Progenitor cell of endocrine pancreas (in vitro differentiated cells): ENCODE data around the gene SERPINA6. TPM values are rescaled to one million over a fixed set of nuclear protein-coding genes. Genes with fewer than 3 reads are reported as not detected.
A peak's percentile ranks its signal among the peaks of the same experiment; 100 is the strongest.
"Not testable (repeated sequence)": the region's sequence is repeated elsewhere in the genome, so short reads cannot be mapped to it uniquely, and the experiment has no call there.

Source experiments
- DNase-seq: peaks from one replicate; pipeline ENCODE4 v3.0.0; 2021; ENCODE audit warnings: low spot score; ENCODE audit not compliant: unreplicated experiment
- H3K27ac Mint-ChIP-seq: 2 replicates; pipeline ENCODE4 v1.8.0; 2021; ENCODE audit warnings: mild to moderate bottlenecking, moderate library complexity, mixed read lengths
- H3K27me3 Mint-ChIP-seq: 2 replicates; pipeline ENCODE4 v1.8.0; 2021; ENCODE audit warnings: mixed read lengths
- H3K36me3 Mint-ChIP-seq: 2 replicates; pipeline ENCODE4 v1.8.0; 2022; ENCODE audit warnings: mixed read lengths; ENCODE audit not compliant: insufficient read depth
- H3K4me1 Mint-ChIP-seq: 2 replicates; pipeline ENCODE4 v1.8.0; 2021; ENCODE audit warnings: low read depth, mixed read lengths
- H3K4me3 Mint-ChIP-seq: 2 replicates; pipeline ENCODE4 v1.8.0; 2021; ENCODE audit warnings: low read depth, mild to moderate bottlenecking, moderate library complexity, mixed read lengths
- H3K9me3 Mint-ChIP-seq: 2 replicates; pipeline ENCODE4 v1.8.0; 2021; ENCODE audit warnings: low read depth, mixed read lengths
- long read RNA-seq: library from polyadenylated mRNA; unstranded; transcript quantifications from one replicate; pipeline ENCODE4 v2.0.0, GENCODE V29; 2020
- total RNA-seq: library from RNA; stranded (reverse); gene quantifications from 2 replicates; pipeline ENCODE4 v1.2.1, GENCODE V29; 2021
- TF ChIP-seq, protein P1 (sequence below): fragments of 200-600 bp; sonication (generic); IDR thresholded peaks from one replicate; pipeline ENCODE4 v1.5.0; 2021; ENCODE audit warnings: antibody characterized with exemption, mild to moderate bottlenecking; ENCODE audit not compliant: unreplicated experiment

Gene SERPINA6, protein sequence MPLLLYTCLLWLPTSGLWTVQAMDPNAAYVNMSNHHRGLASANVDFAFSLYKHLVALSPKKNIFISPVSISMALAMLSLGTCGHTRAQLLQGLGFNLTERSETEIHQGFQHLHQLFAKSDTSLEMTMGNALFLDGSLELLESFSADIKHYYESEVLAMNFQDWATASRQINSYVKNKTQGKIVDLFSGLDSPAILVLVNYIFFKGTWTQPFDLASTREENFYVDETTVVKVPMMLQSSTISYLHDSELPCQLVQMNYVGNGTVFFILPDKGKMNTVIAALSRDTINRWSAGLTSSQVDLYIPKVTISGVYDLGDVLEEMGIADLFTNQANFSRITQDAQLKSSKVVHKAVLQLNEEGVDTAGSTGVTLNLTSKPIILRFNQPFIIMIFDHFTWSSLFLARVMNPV
- 1.6 and 2.0 TPM in 2 replicates for total RNA-seq
- long read RNA-seq, transcript SERPINA6-201 (5 exons, 1,534 nt), result major isoform, 13 of 13 reads
- long read RNA-seq, partial matches to known transcripts, result 0 of 13 reads
- long read RNA-seq, other reads (novel, unspliced or antisense), result 0 of 13 reads

DNA sequence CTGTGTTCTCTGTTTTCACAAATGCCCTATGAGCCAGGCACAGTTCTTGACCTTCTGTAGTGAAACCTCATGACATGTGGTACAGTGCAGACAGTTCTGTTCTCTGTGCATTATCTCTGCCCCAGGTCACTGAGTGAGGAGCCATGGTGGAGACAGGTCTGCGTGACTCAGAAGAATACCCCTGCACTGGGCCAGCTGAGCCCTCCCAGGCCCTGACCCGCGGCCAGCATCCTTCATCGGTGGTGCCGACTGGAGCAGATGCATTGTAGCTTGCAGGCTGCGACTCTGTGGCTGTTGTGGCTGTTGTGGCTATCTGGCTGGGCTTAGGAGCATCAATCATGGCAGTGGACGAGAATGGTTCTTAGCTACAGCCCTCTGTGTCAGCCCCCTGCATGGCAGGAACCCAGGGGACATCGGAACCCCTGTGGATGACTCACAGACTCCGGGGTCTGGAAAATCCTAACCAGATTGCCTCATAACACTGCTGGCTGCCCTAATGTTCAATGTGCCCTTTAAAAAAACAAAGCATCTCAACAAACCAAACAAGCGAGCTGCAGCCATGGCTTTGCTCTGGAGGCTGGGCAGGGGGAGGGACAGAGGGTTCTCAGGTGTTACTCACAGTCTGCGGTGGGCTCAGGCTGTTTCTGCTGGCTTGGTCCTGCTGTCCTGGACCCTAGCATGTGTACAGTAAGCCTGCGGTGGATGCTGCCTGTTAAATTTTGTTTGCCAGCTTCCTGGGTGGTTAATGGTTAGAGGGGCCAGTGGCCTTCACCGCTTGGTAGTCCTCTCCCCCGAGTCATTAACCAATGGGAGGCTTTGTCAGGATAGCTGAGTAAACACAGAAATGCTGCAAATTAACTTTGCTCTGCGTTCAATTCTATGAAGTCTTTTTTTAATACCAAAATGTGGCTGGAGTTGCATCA, at the start of gene SERPINA6:
SERPINA6 (minus strand) TSS at position 689 of the 923 bp plus-strand sequence. CDS start 8,688 bp downstream, outside the sequence.
- Mint-ChIP-seq H3K27ac (no peak within 1 kb of the TSS), H3K4me3 (peak within 1 kb of the TSS; percentile 5), H3K9me3 (peaks cover 3% of the 10 kb centered on the region), H3K36me3 (no peaks in the 10 kb centered on the region), H3K27me3 (no peaks in the 10 kb centered on the region), H3K4me1 (peaks cover 18% of the 10 kb centered on the region)
- TF ChIP-seq, protein P1, sequence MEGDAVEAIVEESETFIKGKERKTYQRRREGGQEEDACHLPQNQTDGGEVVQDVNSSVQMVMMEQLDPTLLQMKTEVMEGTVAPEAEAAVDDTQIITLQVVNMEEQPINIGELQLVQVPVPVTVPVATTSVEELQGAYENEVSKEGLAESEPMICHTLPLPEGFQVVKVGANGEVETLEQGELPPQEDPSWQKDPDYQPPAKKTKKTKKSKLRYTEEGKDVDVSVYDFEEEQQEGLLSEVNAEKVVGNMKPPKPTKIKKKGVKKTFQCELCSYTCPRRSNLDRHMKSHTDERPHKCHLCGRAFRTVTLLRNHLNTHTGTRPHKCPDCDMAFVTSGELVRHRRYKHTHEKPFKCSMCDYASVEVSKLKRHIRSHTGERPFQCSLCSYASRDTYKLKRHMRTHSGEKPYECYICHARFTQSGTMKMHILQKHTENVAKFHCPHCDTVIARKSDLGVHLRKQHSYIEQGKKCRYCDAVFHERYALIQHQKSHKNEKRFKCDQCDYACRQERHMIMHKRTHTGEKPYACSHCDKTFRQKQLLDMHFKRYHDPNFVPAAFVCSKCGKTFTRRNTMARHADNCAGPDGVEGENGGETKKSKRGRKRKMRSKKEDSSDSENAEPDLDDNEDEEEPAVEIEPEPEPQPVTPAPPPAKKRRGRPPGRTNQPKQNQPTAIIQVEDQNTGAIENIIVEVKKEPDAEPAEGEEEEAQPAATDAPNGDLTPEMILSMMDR, result no peak
- DNase-seq, result no peak

DNA sequence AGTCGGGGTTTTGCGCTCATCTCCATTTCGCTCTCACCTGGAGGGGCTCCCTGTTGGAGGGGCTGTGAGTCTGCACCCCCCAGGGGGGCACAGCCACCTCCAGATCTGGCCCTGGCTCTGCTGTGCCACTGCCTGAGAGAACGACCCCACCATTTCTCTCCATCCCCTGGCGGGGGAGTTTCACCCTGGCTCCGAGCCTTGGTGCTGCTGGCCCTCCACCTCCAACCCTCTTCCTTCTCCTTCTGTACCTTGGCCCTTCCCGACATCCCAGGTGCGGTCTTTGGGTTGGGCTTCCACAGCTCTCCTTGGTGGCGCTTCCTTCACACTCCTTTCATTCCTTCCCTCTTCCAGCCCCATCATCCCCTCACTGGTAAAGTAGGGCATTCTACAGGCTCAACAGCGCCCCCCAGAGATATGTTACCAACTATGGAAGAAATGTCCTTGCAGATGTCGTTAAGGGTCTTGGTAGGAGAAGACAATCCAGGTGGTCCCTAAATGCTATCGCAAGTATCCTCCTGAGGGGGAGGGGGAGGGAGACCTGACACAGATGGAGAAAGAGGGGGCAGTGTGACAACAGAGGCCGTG, 49.0 kb upstream of the SERPINA6 start:
- peaks cover 16% of the 10 kb centered on the region for H3K4me1 Mint-ChIP-seq
- no peak overlapping the region for H3K4me3 Mint-ChIP-seq
- no peaks in the 10 kb centered on the region for H3K9me3 Mint-ChIP-seq
- DNase-seq, result no peak
- peak overlapping the region; percentile 74 for H3K27ac Mint-ChIP-seq
- H3K27me3 Mint-ChIP-seq, result peaks cover 4% of the 10 kb centered on the region
- TF ChIP-seq, protein P1, result peak; percentile 8
- peaks cover 5% of the 10 kb centered on the region for H3K36me3 Mint-ChIP-seq

- no peak for DNase-seq
- H3K9me3 Mint-ChIP-seq, result no peaks in the 10 kb centered on the region
- H3K36me3 Mint-ChIP-seq, result no peaks in the 10 kb centered on the region
- H3K27me3 Mint-ChIP-seq, result peaks cover 4% of the 10 kb centered on the region
- no peak overlapping the region for H3K4me3 Mint-ChIP-seq
- TF ChIP-seq, protein P1, result no peak
- H3K27ac Mint-ChIP-seq, result no peak overlapping the region
- H3K4me1 Mint-ChIP-seq, result peaks cover 14% of the 10 kb centered on the region
Measured at GRCh38 chr14:94370524-94370910, 47.4 kb upstream of the SERPINA6 start.

- not testable (repeated sequence) for DNase-seq, H3K4me1 Mint-ChIP-seq, H3K9me3 Mint-ChIP-seq, H3K4me3 Mint-ChIP-seq, H3K27me3 Mint-ChIP-seq, H3K36me3 Mint-ChIP-seq
- H3K27ac Mint-ChIP-seq, result peak overlapping the region; percentile 13
Measured at GRCh38 chr14:94369766-94370523, 46.8 kb upstream of the SERPINA6 start.

DNA sequence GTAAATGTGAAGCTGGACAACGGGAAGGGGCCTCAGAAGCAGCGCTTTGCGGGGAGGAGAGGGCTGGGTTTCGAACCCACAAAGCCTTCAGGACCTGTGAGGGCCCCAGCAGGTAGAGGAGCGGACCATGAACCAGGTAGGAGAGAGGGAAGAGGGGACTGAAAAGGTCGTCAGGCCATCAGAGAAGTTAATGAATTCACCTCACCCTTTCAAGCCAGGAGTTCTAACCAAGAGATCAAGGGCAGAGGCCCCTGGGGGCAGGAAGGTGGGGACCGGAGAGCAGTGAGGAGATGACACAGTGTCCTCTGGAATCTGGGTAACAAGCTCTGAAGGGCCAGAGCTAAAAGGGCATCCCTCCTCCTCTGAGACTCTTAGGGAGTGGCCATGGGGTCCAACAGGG, 45.8 kb upstream of the SERPINA6 start:
- H3K27me3 Mint-ChIP-seq, result peaks cover 4% of the 10 kb centered on the region
- no peaks in the 10 kb centered on the region for H3K9me3 Mint-ChIP-seq
- no peak overlapping the region for H3K27ac Mint-ChIP-seq
- no peaks in the 10 kb centered on the region for H3K36me3 Mint-ChIP-seq
- H3K4me3 Mint-ChIP-seq, result no peak overlapping the region
- no peak for DNase-seq
- H3K4me1 Mint-ChIP-seq, result peaks cover 5% of the 10 kb centered on the region
- TF ChIP-seq, protein P1, result no peak
